Motor neuron (in vitro differentiated cells): ENCODE data around the gene COL27A1. TPM values are rescaled to one million over a fixed set of nuclear protein-coding genes. Genes with fewer than 3 reads are reported as not detected.
A peak's percentile ranks its signal among the peaks of the same experiment; 100 is the strongest.

Experiments
- ATAC-seq, 8 experiments: fragments of 200-7000 bp; cut with Tn5 transposase; replicated peaks in 6 of 8; 2 replicates each; pipeline ENCODE4 v1.8.0; 2021; ENCODE audit warnings: mild to moderate bottlenecking in 8 of 8, moderate library complexity in 8 of 8
- H3K27ac ChIP-seq, 2 donors: fragments of 250-450 bp; sonication (Bioruptor Pico); 2 replicates each; pipeline ENCODE4 v1.9.0; 2021; ENCODE audit warnings: antibody characterized with exemption in 2 of 2, mild to moderate bottlenecking in 2 of 2, moderate library complexity in 1 of 2
- H3K4me1 ChIP-seq, 2 donors: fragments of 250-450 bp; sonication (Bioruptor Pico); replicated peaks in 1 of 2; 2 replicates each; pipeline ENCODE4 v1.6.1; 2021; ENCODE audit warnings: antibody characterized with exemption in 2 of 2, mild to moderate bottlenecking in 2 of 2, moderate library complexity in 1 of 2
- H3K4me3 ChIP-seq, 5 donors: fragments of 250-450 bp; sonication (Bioruptor Pico); 2 replicates each; pipeline ENCODE4 v1.9.0; 2021; ENCODE audit warnings: antibody characterized with exemption in 5 of 5, mild to moderate bottlenecking in 5 of 5, moderate library complexity in 4 of 5
- WGBS, 10 experiments: fragments of 450-650 bp; shearing (Covaris generic); methylation state at CpG; one replicate each; pipeline ENCODE4 v1.0.0; 2022; 5-methylcytosine and 5-hydroxymethylcytosine counted together
- in situ Hi-C, 9 experiments: fragments of 400-800 bp; cut with MboI; loops; one replicate each; pipeline ENCODE4 v1.15.0; 2021; ENCODE audit warnings: low sequenced_read_pairs in 9 of 9, low pct_unique_long_range_greater_than_20kb in 2 of 9; ENCODE audit not compliant: unreplicated experiment in 9 of 9
- total RNA-seq, 8 experiments: library from RNA; unstranded; fragments of 300-600 nt; gene quantifications; 2 replicates each; pipeline versions ENCODE4 v1.2.3 to v1.2.4, GENCODE V29; 2022

COL27A1 gene
- total RNA-seq, 8 experiments from 2014 or later: 0.54 to 40.3 (median 4.2) TPM

- Histone ChIP-seq H3K27ac (no peak overlapping the region), H3K4me3 (no peak overlapping the region), H3K4me1 (peaks cover 33% of the 10 kb centered on the region in 2 donors)
- peak in 2 of 8 experiments; percentile 11 to 62 for ATAC-seq
- in situ Hi-C loops: no loop called here
- WGBS, 10 experiments: 0 to 100% (median 55%) methylated on average over 1 to 4 of the region's 6 CpGs; no CpG with 5 or more reads in 3 of the 10 experiments
These were observed 22.2 kb downstream of the COL27A1 start for GRCh38 chr9:114177423-114178064.

DNA sequence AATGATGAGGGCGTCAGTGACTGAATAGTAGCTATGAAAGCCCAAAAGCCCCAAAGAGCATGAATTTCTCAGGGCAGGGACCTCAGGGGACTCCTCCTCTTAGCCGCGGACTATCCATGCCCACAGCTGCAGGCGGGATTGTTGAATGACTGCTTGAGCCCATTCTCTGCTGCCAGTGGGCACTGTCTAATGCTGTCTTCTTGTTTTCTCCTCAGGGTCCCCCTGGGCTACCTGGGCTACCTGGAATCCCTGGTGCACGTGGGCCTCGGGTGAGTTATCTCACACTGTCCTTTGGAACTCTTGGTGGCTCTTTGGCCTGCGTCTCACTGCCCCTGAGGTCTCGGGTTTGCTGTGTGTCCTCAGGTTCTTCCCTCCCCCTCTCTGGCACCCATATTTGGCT is 22.7 kb downstream of the COL27A1 start:
- no peak overlapping the region for H3K4me3 ChIP-seq
- 40 to 100% (median 100%) methylated on average over 1 to 3 of the region's 8 CpGs; no CpG with 5 or more reads in 3 of the 10 experiments for WGBS, 10 experiments
- peaks cover 29 to 30% of the 10 kb centered on the region in 2 donors for H3K4me1 ChIP-seq
- peak in 2 of 8 experiments; percentile 2 to 22 for ATAC-seq
- H3K27ac ChIP-seq: no peak overlapping the region
- in situ Hi-C loops: no loop called here

DNA sequence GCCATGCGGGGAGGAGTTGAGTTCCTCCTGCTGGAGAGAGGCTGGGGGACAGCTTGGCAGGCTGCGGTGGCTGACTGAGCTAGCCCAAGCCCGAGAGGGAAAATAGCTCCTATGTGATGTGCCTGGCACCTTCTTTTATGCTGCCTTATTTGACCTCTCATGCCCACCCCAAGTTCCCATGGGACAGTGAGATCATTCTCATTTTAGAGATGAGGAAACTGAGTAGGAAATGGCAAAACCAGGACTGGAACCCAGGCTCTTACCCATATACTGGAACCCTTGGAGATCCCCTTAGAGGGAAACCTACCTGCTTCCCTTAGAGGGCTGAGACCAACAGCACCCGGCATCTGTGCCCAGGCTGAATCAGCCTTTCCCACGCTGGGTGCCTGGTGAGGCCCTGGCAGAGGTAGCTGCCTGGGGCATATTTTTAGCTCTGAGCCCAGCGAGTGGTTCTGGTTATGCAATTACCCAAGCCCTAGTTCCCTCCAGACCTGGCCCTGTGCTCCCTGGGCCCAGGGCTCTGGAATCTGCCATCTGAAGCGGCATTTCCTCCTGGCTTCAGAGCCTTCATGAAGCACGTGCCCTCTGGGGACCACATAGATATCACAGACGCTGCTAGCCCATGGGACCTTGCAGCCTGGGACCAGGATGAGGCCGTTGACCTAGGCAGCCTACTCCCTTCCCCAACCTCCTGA is 23.6 kb downstream of the COL27A1 start:
- WGBS, 10 experiments: 51 to 100% (median 98%) methylated on average over 1 to 5 of the region's 10 CpGs; no CpG with 5 or more reads in 2 of the 10 experiments
- Histone ChIP-seq H3K4me3 (no peak overlapping the region), H3K4me1 (peaks cover 26 to 28% of the 10 kb centered on the region in 2 donors), H3K27ac (no peak overlapping the region)
- in situ Hi-C loops: no loop called here
- ATAC-seq: no peak

GRCh38 chr9:114179516-114179915 is 24.2 kb downstream of the COL27A1 start:
- ATAC-seq: no peak
- no peak overlapping the region for H3K4me3 ChIP-seq
- H3K4me1 ChIP-seq: peaks cover 26 to 28% of the 10 kb centered on the region in 2 donors
- H3K27ac ChIP-seq: no peak overlapping the region
- in situ Hi-C loops: no loop called here
- 86 to 100% (median 96%) methylated on average over 1 to 2 of the region's 2 CpGs; no CpG with 5 or more reads in 5 of the 10 experiments for WGBS, 10 experiments

GRCh38 chr9:114180696-114181606 is 25.6 kb downstream of the COL27A1 start:
- peaks cover 21 to 23% of the 10 kb centered on the region in 2 donors for H3K4me1 ChIP-seq
- H3K27ac ChIP-seq: peak overlapping the region in 1 of 2 donors; percentile 22
- WGBS, 10 experiments: 30 to 67% (median 51%) methylated on average over 1 to 6 of the region's 14 CpGs; no CpG with 5 or more reads in 4 of the 10 experiments
- H3K4me3 ChIP-seq: no peak overlapping the region
- ATAC-seq: peak; percentile 36 to 77 (median 64)
- in situ Hi-C loops: no loop called here

- ATAC-seq: no peak
- Histone ChIP-seq H3K4me1 (peaks cover 12 to 15% of the 10 kb centered on the region in 2 donors), H3K27ac (peak overlapping the region in 1 of 2 donors; percentile 22), H3K4me3 (no peak overlapping the region)
- in situ Hi-C loops: no loop called here
- 25 to 92% (median 84%) methylated on average over 1 to 6 of the region's 9 CpGs; no CpG with 5 or more reads in 1 of the 10 experiments for WGBS, 10 experiments
These were observed 26.5 kb downstream of the COL27A1 start for GRCh38 chr9:114181607-114182409.

DNA sequence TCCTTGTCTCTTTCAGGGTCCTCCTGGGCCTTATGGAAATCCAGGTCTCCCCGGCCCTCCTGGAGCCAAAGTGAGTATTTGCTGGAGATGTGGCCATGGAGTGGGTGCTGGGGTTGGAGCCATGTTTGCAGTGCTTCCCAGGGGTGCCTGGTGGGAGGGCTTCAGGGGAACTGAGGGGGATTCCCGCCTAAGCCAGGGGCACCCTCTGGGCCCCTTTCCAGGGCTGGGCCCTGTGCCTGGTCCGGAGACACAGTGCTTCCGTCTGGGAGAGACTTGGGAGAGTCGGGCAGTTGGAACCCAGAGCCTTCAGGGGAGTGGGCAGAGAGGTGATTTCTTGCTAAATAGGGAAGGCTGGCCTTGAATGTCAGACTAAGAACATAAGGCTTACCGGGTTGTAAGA is 27.7 kb downstream of the COL27A1 start:
- Histone ChIP-seq H3K4me3 (no peak overlapping the region), H3K4me1 (peaks cover 6 to 10% of the 10 kb centered on the region in 2 donors), H3K27ac (no peak overlapping the region)
- no peak for ATAC-seq
- 100% methylated on average over 2 to 3 of the region's 6 CpGs; no CpG with 5 or more reads in 8 of the 10 experiments for WGBS, 10 experiments
- in situ Hi-C loops: no loop called here

GRCh38 chr9:114184071-114184470 is 28.7 kb downstream of the COL27A1 start:
- in situ Hi-C loops: no loop called here
- H3K4me3 ChIP-seq: no peak overlapping the region
- WGBS, 10 experiments: 67 to 100% (median 90%) methylated on average over 1 to 2 of the region's 3 CpGs; no CpG with 5 or more reads in 5 of the 10 experiments
- peaks cover 6 to 10% of the 10 kb centered on the region in 2 donors for H3K4me1 ChIP-seq
- no peak overlapping the region for H3K27ac ChIP-seq
- no peak for ATAC-seq

DNA sequence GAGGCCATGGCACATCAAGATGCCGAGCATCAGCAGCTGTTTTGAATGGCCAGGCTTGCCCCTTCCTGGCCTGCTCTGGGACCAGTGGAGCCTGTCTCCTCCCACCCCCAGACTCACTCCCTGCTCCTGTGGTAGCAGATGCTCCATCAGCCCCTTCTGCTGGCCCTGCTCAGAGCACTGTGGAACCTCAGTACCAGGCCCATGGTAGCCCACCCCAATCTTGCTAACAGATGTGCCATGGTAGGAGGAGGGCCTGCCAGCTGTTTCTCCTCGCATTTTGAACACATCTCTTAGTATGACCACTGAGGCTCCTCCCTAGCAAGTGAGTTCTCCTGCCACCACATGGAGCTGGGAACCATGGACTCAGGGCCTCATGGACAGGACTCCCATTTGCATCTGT is 29.5 kb downstream of the COL27A1 start:
- H3K4me3 ChIP-seq: no peak overlapping the region
- H3K27ac ChIP-seq: no peak overlapping the region
- in situ Hi-C loops: no loop called here
- no peak for ATAC-seq
- 80 to 100% (median 100%) methylated on average over 1 to 2 of the region's 2 CpGs; no CpG with 5 or more reads in 7 of the 10 experiments for WGBS, 10 experiments
- peaks cover 6 to 10% of the 10 kb centered on the region in 2 donors for H3K4me1 ChIP-seq

GRCh38 chr9:114185570-114186490 is 30.5 kb downstream of the COL27A1 start:
- H3K27ac ChIP-seq: no peak overlapping the region
- in situ Hi-C loops: no loop called here
- H3K4me1 ChIP-seq: peaks cover 6 to 10% of the 10 kb centered on the region in 2 donors
- no peak for ATAC-seq
- 50 to 100% (median 97%) methylated on average over 1 to 5 of the region's 11 CpGs; no CpG with 5 or more reads in 4 of the 10 experiments for WGBS, 10 experiments
- no peak overlapping the region for H3K4me3 ChIP-seq

DNA sequence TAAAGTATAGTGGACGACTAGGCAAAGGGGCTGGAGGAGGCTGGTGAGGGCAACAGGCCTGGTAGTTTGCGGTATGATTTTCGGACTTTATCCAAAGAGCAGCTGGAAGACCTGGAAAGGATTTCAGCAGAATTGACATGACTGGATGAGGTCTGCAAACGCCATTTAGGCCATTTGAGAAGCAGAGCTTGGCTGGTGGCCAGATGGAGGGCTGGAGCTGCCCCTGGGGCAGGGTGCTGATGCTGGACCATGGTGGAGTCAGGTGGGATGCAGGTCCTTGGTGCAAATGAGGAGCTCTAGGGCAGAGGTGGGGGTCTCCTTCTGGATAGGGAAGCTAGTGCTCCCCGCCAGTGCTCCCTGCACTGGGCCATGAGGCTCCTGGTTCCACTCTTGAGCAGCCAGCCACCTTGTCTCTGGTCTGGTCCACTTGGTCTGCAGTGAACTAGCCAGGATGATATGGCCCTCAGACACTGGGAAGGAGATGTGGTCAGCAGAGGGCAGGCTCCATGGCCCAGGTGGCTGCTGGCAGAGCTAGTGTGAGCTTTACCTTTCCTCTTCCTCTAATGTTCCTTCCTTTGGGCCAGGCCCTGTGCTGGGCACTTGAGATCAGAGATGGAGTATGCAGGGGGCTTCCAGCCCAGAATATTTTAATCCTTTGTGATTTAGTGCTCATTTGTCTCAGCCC is 31.4 kb downstream of the COL27A1 start:
- H3K27ac ChIP-seq: no peak overlapping the region
- peaks cover 0 to under 1% of the 10 kb centered on the region in 2 donors for H3K4me1 ChIP-seq
- no peak for ATAC-seq
- 60 to 88% (median 80%) methylated on average over 1 to 5 of the region's 5 CpGs; no CpG with 5 or more reads in 5 of the 10 experiments for WGBS, 10 experiments
- H3K4me3 ChIP-seq: no peak overlapping the region
- in situ Hi-C loops: no loop called here
